ENCODE measurements around the gene MT4. TPM values are rescaled to one million over a fixed set of nuclear protein-coding genes. Genes with fewer than 3 reads are reported as not detected.
A peak's percentile ranks its signal among the peaks of the same experiment; 100 is the strongest.

The MT4 gene
- total and polyA plus RNA-seq, 4 donors: not detected

- intact Hi-C loops (cut with DNase I): loop anchor here (1.0 to 10.0 kb wide), 3 partner anchors 17 to 95 kb away; partner anchors contain the start of gene MT1X (in 1 of the 2)
- H3K27ac ChIP-seq (ENCODE audit: low read depth in 1 of 2, low read length in 2 of 2): peak overlapping the region; percentile 15 to 85
- DNase-seq: peak in 1 of 2 donors; percentile 89
- H3K36me3 ChIP-seq (ENCODE audit: control insufficient read depth in 1 of 2, insufficient read depth in 2 of 2, low read length in 1 of 2): no peaks in the 10 kb centered on the region
- no peaks in the 10 kb centered on the region for H3K27me3 ChIP-seq (ENCODE audit: control insufficient read depth in 1 of 2, insufficient read depth in 2 of 2, low read length in 1 of 2)
- 0% methylated on average over 6 of the region's 6 CpGs for WGBS, 2 donors
- peak; percentile 13 for ATAC-seq (ENCODE audit: low FRiP score)
- no peaks in the 10 kb centered on the region for H3K9me3 ChIP-seq (ENCODE audit: control insufficient read depth, low read length)
- H3K4me3 ChIP-seq (ENCODE audit: low read length in 2 of 2): peak overlapping the region; percentile 60 to 96
- H3K4me1 ChIP-seq (ENCODE audit: control insufficient read depth in 1 of 2, insufficient read depth in 2 of 2, low read length in 2 of 2): peaks cover 0 to 5% of the 10 kb centered on the region in 2 donors
These were observed 44.6 kb downstream of the MT4 start for GRCh38 chr16:56609463-56609921.

- peaks cover 0 to 5% of the 10 kb centered on the region in 2 donors for H3K4me1 ChIP-seq (ENCODE audit: control insufficient read depth in 1 of 2, insufficient read depth in 2 of 2, low read length in 2 of 2)
- 19 to 21% methylated on average over 10 of the region's 10 CpGs for WGBS, 2 donors
- DNase-seq: peak; percentile 70 to 85
- ATAC-seq (ENCODE audit: low FRiP score): peak; percentile 2
- no peaks in the 10 kb centered on the region for H3K27me3 ChIP-seq (ENCODE audit: control insufficient read depth in 1 of 2, insufficient read depth in 2 of 2, low read length in 1 of 2)
- no peaks in the 10 kb centered on the region for H3K36me3 ChIP-seq (ENCODE audit: control insufficient read depth in 1 of 2, insufficient read depth in 2 of 2, low read length in 1 of 2)
- intact Hi-C loops (cut with DNase I): no loop called here
- peak overlapping the region; percentile 1 to 97 for H3K27ac ChIP-seq (ENCODE audit: low read depth in 1 of 2, low read length in 2 of 2)
- H3K4me3 ChIP-seq (ENCODE audit: low read length in 2 of 2): no peak overlapping the region
- H3K9me3 ChIP-seq (ENCODE audit: control insufficient read depth, low read length): no peaks in the 10 kb centered on the region
These were observed 45.2 kb downstream of the MT4 start for GRCh38 chr16:56610017-56610608.

GRCh38 chr16:56610609-56611111, 45.8 kb downstream of the MT4 start:
- no peaks in the 10 kb centered on the region for H3K36me3 ChIP-seq (ENCODE audit: control insufficient read depth in 1 of 2, insufficient read depth in 2 of 2, low read length in 1 of 2)
- intact Hi-C loops (cut with DNase I): no loop called here
- ATAC-seq (ENCODE audit: low FRiP score) (no peak), DNase-seq (no peak)
- 15 to 29% methylated on average over 2 of the region's 2 CpGs for WGBS, 2 donors
- H3K4me3 ChIP-seq (ENCODE audit: low read length in 2 of 2): no peak overlapping the region
- no peaks in the 10 kb centered on the region for H3K9me3 ChIP-seq (ENCODE audit: control insufficient read depth, low read length)
- peaks cover 0 to 5% of the 10 kb centered on the region in 2 donors for H3K4me1 ChIP-seq (ENCODE audit: control insufficient read depth in 1 of 2, insufficient read depth in 2 of 2, low read length in 2 of 2)
- H3K27ac ChIP-seq (ENCODE audit: low read depth in 1 of 2, low read length in 2 of 2): peak overlapping the region; percentile 1 to 97
- H3K27me3 ChIP-seq (ENCODE audit: control insufficient read depth in 1 of 2, insufficient read depth in 2 of 2, low read length in 1 of 2): no peaks in the 10 kb centered on the region

- no peak overlapping the region for H3K4me3 ChIP-seq (ENCODE audit: low read length in 2 of 2)
These were observed 46.5 kb downstream of the MT4 start for GRCh38 chr16:56611281-56611833.

GRCh38 chr16:56613706-56614105, 48.8 kb downstream of the MT4 start:
- Histone ChIP-seq H3K27me3 (ENCODE audit: control insufficient read depth in 1 of 2, insufficient read depth in 2 of 2, low read length in 1 of 2) (no peaks in the 10 kb centered on the region), H3K9me3 (ENCODE audit: control insufficient read depth, low read length) (no peaks in the 10 kb centered on the region), H3K4me1 (ENCODE audit: control insufficient read depth in 1 of 2, insufficient read depth in 2 of 2, low read length in 2 of 2) (peaks cover 0 to 5% of the 10 kb centered on the region in 2 donors), H3K27ac (ENCODE audit: low read depth in 1 of 2, low read length in 2 of 2) (no peak overlapping the region), H3K36me3 (ENCODE audit: control insufficient read depth in 1 of 2, insufficient read depth in 2 of 2, low read length in 1 of 2) (no peaks in the 10 kb centered on the region), H3K4me3 (ENCODE audit: low read length in 2 of 2) (no peak overlapping the region)
- intact Hi-C loops (cut with DNase I): no loop called here
- DNase-seq: no peak
- ATAC-seq (ENCODE audit: low FRiP score): no peak

More at GRCh38 chr16:56611281-56611833, 46.5 kb downstream of the MT4 start:
- ATAC-seq (ENCODE audit: low FRiP score) (peak; percentile 61), DNase-seq (peak; percentile 82)
- intact Hi-C loops (cut with DNase I): no loop called here
- Histone ChIP-seq H3K9me3 (ENCODE audit: control insufficient read depth, low read length) (no peaks in the 10 kb centered on the region), H3K36me3 (ENCODE audit: control insufficient read depth in 1 of 2, insufficient read depth in 2 of 2, low read length in 1 of 2) (no peaks in the 10 kb centered on the region), H3K27me3 (ENCODE audit: control insufficient read depth in 1 of 2, insufficient read depth in 2 of 2, low read length in 1 of 2) (no peaks in the 10 kb centered on the region), H3K27ac (ENCODE audit: low read depth in 1 of 2, low read length in 2 of 2) (peak overlapping the region in 1 of 2 donors; percentile 97), H3K4me1 (ENCODE audit: control insufficient read depth in 1 of 2, insufficient read depth in 2 of 2, low read length in 2 of 2) (peaks cover 0 to 5% of the 10 kb centered on the region in 2 donors)
- WGBS, 2 donors: 27 to 53% methylated on average over 2 of the region's 2 CpGs

GRCh38 chr16:56614549-56614991, 49.7 kb downstream of the MT4 start:
- intact Hi-C loops (cut with DNase I): no loop called here
- no peaks in the 10 kb centered on the region for H3K36me3 ChIP-seq (ENCODE audit: control insufficient read depth in 1 of 2, insufficient read depth in 2 of 2, low read length in 1 of 2)
- no peak overlapping the region for H3K4me3 ChIP-seq (ENCODE audit: low read length in 2 of 2)
- DNase-seq (no peak), ATAC-seq (ENCODE audit: low FRiP score) (no peak)
- H3K27me3 ChIP-seq (ENCODE audit: control insufficient read depth in 1 of 2, insufficient read depth in 2 of 2, low read length in 1 of 2): no peaks in the 10 kb centered on the region
- no peak overlapping the region for H3K27ac ChIP-seq (ENCODE audit: low read depth in 1 of 2, low read length in 2 of 2)
- H3K4me1 ChIP-seq (ENCODE audit: control insufficient read depth in 1 of 2, insufficient read depth in 2 of 2, low read length in 2 of 2): peaks cover 0 to 5% of the 10 kb centered on the region in 2 donors
- H3K9me3 ChIP-seq (ENCODE audit: control insufficient read depth, low read length): no peaks in the 10 kb centered on the region

GRCh38 chr16:56615353-56615752, 50.5 kb downstream of the MT4 start:
- ATAC-seq (ENCODE audit: low FRiP score): no peak
- 81 to 89% methylated on average over 3 of the region's 3 CpGs for WGBS, 2 donors
- Histone ChIP-seq H3K36me3 (ENCODE audit: control insufficient read depth in 1 of 2, insufficient read depth in 2 of 2, low read length in 1 of 2) (no peaks in the 10 kb centered on the region), H3K27ac (ENCODE audit: low read depth in 1 of 2, low read length in 2 of 2) (no peak overlapping the region), H3K4me3 (ENCODE audit: low read length in 2 of 2) (no peak overlapping the region), H3K27me3 (ENCODE audit: control insufficient read depth in 1 of 2, insufficient read depth in 2 of 2, low read length in 1 of 2) (no peaks in the 10 kb centered on the region), H3K9me3 (ENCODE audit: control insufficient read depth, low read length) (no peaks in the 10 kb centered on the region), H3K4me1 (ENCODE audit: control insufficient read depth in 1 of 2, insufficient read depth in 2 of 2, low read length in 2 of 2) (peaks cover 0 to 5% of the 10 kb centered on the region in 2 donors)
- DNase-seq: no peak
- intact Hi-C loops (cut with DNase I): no loop called here

- 56 to 57% methylated on average over 23 of the region's 23 CpGs for WGBS, 2 donors
- Histone ChIP-seq H3K27me3 (ENCODE audit: control insufficient read depth in 1 of 2, insufficient read depth in 2 of 2, low read length in 1 of 2) (no peaks in the 10 kb centered on the region), H3K36me3 (ENCODE audit: control insufficient read depth in 1 of 2, insufficient read depth in 2 of 2, low read length in 1 of 2) (no peaks in the 10 kb centered on the region), H3K4me1 (ENCODE audit: control insufficient read depth in 1 of 2, insufficient read depth in 2 of 2, low read length in 2 of 2) (no peaks in the 10 kb centered on the region), H3K4me3 (ENCODE audit: low read length in 2 of 2) (no peak overlapping the region), H3K27ac (ENCODE audit: low read depth in 1 of 2, low read length in 2 of 2) (no peak overlapping the region), H3K9me3 (ENCODE audit: control insufficient read depth, low read length) (no peaks in the 10 kb centered on the region)
- no peak for DNase-seq
- intact Hi-C loops (cut with DNase I): no loop called here
- ATAC-seq (ENCODE audit: low FRiP score): peak; percentile 45
These were observed 51.8 kb downstream of the MT4 start for GRCh38 chr16:56616608-56617211.

All from aorta (tissue), 5 donors.